NCI-H748 (cell line): ENCODE results near the gene TAF1A.
"Not testable (repeated sequence)": the region's sequence is repeated elsewhere in the genome, so short reads cannot be mapped to it uniquely, and the experiment has no call there.

Source experiments
- DNase-seq: peaks from one replicate; lab custom pipeline; 2025; ENCODE audit not compliant: unreplicated experiment; lab: John Stamatoyannopoulos, UW

Gene TAF1A

DNA sequence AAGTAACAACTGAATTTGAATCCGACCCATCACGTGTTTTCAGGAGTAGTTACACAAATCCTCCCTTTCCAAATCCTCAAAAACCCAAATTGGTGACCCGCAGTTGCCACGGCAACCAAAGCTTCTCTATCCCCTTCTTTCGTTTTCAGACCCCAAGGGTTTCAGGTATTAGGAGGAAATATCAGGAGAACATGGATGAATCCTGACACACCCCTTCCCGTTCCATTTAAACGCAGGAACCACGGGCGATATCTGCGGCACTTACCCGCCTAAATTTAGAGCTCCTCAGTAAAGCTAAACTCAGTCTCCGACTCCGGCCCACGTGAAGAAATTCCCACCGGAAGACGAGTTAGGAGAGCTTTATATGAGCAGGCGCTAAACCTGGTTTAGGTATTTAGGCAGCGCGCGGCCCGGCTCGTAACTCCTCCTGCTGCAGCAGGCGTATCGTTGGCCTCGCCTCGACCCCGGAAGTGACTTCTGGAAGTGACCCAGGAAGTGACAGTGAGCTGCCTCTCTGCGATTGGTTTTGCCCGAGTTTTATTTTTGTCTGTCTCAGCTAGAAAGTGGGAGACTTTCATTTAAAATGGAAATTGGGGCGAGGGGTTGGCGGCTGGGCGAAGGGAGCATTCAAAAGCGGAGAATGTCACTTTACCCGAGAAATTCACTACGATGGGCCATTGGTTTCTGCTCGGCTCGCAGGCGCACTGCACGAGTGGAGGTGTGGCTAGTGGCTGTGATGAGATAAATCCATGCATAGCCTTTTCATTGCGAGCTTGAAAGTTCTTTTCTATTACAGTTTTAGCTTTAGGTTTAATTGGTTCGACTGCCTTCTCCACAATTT is at the start of gene TAF1A:
Gene TAF1A, minus strand, starts transcription at position 472 of the 841 bp plus-strand sequence.
- peak; percentile 85 for DNase-seq

DNA sequence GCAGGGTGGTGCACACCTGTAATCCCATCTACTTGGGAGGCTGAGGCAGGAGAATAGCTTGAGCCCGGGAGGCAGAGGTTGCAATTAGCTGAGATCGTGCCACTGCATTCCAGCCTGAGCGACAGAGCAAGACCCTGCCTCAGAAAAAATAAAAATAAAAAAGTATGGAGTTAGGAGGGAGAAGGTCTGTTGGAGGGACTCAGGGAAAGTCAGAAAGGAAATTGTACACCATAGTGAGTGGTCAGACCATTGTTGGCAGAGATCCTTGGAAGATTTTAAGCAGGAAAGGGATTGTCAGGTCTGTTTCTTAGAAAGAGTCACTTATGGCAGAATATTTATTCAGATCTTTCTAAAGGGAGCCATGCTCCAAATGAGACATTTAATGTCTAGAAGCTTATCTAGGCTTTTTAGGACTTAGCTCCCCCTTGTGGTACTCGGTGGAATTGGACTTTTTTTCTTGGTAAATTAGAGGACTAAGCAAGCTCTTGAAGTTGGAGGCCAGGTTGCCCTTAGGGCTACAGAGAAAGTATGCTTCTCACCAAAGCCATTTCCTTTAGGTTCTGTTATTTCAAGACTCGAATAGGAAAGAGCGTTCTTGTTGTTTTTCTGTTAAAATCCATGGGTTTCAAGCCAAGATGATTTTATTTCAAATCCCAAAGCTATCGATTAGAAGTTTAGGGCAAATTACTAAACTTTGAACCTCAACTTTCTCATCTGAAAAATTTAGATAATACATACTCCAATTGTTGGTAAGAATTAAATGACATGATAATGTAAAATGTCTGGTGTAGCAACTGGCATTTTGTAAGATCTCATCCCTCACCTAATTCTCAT is 44.7 kb upstream of the TAF1A start:
- DNase-seq: peak; percentile 78

DNA sequence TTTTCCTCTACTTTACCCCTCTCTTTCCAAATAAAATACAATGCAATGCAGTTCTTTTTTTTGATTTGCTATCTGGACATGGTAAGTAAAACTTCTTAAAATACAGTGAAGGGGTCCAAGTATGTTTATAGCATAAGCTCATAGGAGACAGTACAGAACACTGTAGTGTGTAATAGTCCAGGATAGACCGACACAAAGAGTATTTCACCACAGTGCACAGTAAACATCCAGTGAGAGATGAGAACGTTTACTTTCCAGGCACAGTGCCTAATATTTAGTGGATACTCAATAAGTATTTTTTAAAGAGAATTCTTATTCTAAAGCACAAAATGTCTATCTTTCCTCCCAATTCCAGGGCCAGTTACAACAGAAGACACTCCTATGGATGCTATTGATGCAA is 43.0 kb upstream of the TAF1A start:
- no peak for DNase-seq

DNA sequence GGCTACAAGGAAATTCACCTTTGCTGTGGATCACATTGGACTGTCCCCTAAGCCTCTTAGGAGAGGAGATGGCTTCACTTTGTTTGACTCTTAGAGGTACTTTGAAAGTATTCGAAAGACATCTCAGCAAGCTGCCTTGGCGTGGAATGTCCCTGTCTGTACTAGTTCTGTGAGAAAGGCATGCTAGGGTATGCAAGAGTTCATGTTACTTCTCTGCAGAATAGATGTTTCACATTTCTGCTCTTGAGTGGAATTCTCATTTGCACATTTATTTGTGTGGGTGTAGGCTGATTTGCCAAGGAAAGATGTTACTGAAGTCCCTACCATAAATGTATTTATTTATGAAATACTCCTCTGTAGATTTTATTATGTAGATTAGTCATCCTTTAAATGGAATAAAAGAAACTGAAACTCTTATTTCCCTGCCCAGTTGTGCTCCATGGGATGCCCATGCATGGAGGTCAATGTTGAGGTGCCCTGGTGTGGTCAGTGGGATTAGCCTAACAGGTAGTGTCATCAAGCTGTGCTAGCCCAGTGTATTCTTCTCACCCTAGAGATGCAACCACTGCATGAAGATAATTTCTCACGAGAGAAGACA is 42.0 kb upstream of the TAF1A start:
- no peak for DNase-seq

DNA sequence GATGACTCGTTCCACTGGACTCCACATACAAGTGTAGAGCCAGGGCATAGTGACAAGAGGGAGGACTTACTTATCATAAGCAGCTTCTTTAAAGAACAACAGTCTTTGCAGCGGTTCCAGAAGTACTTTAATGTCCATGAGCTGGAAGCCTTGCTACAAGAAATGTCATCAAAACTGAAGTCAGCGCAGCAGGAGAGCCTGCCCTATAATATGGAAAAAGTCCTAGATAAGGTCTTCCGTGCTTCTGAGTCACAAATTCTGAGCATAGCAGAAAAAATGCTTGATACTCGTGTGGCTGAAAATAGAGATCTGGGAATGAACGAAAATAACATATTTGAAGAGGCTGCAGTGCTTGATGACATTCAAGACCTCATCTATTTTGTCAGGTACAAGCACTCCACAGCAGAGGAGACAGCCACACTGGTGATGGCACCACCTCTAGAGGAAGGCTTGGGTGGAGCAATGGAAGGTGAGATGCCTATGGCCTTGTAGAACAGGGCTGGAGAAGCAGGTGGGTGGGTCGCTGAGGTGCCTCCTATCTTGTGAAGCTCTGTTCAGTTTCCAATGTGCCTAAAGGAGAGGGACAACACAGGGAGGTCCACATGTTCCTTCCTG is 40.3 kb upstream of the TAF1A start:
- no peak for DNase-seq

DNA sequence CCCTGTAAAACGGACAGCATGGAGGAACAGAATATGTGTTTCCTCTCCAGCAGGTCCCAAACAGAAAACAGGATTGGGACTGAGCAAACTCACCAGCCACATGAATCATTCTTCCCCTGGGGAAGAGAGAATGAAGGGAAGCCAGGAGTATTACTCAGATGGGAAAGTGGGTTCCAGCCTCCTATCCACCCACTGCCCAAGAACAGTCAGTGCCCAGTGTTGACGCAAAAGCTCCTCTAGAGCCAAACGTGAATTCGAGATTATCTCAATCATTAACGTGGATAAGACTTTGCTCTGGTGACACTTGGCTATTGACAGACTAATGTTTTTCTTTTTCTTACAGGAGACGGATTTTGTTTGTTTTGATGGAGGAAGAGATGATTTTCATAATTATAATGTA is 37.5 kb upstream of the TAF1A start:
- DNase-seq: no peak

DNA sequence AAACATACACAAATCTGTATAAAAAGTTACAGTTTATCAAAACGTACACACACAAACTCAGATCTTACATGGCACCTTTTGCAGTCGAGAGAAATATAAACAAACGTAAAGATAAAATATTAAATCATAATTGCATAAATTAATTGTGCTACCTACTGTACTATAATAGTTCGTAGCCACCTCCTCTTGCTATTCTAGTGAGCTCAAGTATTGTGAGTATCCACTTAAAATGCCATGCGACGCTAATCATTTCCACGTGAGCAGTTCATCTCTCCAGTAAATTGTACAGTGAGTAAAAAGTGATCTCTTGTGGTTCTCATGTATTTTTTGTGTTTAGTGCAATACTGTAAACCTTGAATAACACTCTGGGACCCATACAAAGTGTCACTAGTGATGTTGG is 34.5 kb upstream of the TAF1A start:
- DNase-seq: no peak

DNA sequence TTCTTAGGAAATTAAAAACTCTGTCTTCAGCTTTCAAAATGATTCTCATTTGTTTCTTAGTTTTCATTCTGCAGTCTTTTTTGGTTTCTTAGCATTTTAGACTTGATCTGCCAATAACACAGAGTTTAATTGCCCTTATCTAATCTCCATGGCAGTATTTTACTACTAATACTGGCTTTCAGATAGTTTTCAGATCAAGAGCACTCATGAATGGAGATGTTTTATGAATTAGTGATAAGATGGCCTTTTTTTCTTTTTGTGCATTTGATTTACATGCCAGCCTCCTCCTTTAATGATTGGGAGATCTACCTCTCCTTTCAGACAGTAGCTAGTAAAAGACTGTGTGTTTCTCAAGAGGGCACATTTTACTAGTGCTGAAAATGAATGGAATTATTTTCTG is 33.7 kb upstream of the TAF1A start:
- DNase-seq: no peak

DNA sequence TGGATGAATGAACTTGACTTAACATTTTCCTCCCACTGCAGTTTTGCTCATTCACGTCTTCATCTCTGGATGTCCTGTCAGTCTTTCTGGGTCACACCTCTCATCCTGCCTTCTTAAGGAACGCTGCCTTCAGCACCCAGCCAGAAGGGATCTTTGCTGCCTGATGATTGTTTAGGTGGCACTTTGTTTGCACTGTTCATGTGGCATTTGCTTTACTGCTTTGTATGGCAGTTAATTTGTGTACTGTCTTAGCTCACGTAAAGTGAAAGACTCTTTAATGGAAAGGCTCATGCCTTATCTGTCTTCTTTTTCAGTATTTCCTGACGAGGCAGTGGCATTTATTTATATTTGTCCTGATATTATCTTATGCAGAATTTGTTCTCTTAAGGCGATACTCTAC is 33.0 kb upstream of the TAF1A start:
- DNase-seq: no peak

DNA sequence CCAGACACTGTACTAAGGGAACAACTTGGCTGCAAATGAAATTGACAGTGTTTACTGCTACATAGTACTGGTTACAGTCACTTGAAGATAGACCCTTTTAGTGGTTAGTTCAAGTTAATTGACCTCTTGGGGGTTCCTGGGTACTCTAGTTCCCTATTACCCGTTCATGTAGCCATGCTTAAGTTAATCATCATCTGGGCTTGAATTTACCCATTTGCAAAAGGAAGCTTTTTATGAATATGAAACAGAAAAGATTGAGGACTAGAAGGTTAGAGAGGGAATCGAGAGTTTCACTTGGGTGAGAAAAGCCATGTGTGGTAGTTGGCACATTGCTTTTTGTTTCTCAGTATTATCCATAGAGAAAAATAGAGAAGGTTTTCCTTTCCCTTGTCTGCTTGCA is 30.8 kb upstream of the TAF1A start:
- DNase-seq: no peak

DNA sequence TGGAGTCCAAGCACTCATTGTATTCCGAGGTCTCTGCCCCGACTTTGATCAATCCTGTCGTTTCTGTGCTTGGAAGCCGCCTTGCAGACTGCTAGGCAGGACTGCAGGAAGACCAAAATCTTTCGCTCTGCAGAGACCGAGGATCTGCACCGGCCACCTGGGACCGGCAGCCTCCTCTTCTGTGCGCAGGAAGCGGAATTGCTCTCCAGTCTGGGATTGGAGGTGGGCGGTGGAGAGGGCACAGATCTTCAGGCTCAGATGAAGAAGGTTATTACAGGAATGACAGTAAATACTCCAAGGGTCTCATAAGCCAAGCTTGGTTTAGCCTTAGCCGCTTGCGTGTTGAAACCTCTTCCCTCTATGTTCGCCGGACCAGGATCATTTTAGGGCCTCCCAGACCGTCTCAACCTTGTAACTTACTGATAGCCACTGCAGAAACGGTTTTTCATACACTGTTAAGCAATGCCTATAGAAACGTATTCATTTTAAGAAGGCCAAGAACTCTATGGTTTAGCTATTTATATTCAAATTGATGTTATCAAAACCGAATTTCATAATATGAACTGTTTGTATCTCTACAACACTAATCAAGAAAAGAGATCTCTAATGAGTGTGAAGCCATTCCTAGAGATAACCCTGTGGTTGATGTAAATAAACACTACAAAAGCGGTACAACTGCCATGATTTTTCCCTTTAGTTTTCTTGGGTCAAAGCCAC is 29.3 kb upstream of the TAF1A start:
- DNase-seq: peak; percentile 48

DNA sequence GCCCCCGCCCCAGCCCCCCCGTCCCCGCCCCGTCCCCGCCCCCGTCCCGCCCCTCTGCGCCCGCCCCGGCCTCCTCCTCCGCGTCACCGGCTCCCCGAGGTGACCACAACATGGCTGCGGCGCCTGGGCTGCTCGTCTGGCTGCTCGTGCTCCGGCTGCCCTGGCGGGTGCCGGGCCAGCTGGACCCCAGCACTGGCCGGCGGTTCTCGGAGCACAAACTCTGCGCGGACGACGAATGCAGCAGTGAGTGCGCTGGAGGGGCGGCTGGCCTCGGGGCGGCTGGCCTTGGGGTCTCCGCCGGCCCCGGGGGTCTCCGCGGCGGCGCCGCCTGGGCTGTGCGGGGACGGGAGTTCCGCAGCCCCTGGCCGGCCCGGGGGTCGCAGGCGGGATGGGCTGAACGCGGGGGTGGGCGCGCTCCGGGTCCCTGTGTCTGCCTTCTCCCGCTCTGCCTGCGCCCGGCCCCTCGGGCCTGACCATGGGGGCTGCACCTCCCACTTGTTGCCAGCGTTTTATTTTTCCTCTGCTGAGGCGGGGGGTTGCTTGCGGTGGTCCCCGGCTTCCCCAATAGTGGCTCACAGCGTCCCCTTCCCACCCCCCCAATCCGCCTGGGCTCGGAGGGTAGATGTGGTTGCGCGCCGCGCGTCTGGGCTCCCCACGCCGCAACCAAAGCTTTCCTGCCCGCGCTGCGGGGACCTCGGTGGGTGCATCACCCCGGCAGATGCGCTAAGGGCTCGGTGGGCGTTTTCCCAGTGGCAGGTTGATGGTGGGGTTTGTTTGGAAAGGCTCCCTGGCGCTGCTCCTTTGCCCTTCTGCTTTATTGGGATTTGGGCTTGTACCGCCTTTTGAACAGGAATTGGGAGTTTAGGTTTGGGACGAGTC is 28.5 kb upstream of the TAF1A start, which contains the start of gene MIA3:
Gene MIA3, plus strand, starts transcription at position 97 of the 879 bp plus-strand sequence. Its CDS starts 14 bp downstream, at position 111.
- DNase-seq: peak; percentile 78

DNA sequence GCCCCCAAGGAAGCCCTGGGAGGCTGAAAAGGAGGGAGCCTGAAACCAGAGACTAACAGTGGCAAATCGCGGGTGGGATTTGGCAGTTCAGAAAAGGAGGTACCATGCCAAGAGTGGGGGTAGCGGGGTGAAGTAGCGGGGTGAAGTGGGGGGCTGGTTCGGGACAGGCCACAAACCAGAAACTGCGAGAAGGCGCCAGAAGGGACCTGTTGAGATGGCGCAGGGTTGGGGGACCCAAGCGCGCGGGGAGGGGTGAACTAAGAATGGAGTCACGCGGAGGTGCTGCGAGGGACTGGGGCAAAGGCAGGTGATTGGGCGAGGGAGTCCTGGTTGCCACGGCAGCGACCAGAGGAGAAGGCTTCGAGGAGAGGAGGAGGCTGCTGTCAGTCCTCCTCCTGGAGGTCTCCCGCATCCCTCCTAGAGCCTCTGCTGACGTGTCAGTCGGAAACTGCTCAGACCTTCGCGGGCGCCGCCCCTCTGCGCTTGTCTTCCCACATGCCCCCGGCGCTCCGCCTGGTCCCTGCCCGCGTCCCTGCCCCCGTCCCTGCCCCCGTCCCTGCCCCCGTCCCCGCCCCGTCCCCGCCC is 27.7 kb upstream of the TAF1A start:
- peak; percentile 97 for DNase-seq

DNA sequence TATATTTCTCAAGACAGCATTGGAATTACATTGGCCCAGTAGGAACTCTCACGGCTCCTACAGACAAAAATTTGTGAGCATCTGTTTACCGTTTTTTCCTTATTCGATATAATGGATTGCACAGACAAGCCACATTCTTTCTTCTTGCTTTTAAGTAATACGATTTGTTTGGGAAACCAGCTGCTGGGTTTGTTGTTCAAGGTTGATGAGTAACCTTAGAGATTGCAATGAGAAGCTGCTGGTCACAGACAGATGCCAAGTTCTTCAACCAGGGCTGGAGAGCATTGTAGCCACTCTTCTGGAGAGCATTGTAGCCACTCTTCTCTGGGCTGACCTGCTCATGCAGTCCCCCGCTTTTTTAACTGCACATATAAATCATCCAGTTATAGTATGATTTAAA is 26.8 kb upstream of the TAF1A start:
- no peak for DNase-seq

DNA sequence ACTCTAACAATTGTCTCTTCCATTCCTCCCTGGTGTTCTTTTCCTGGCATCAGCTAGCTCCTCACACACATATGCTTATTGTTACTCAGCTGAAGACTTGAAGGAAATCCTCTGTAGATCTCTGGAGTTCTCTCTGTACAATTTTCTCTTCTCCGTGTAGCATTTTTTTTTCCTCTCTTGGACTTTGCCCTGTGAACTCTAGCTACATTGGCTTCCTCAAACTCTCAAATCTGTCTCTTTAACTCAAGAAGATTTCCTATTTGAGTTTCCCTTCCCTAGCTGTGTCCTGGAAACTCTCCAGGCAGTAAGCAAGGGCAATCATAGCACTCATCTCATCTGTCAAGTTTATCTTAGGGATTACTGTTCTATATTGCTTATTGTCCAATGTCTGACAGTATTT is 23.9 kb upstream of the TAF1A start:
- DNase-seq: no peak

DNA sequence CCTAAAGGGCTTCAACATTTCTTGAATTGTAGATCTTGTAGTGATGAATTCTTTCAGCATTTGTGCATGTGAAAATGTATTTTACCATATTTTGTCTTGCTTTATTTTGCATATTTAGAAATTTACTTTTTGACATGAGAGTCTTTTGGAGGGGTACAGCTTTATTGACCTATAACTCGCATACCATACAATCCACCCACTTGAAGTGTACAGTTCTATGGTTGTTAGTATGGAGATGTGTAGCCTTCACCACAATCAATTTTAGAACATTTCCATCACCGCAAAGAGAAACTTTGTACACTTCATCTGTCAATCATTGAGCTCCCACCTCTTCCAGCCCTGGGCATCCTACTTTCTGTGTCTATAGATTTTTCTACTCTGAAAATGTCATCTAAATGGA is 21.0 kb upstream of the TAF1A start:
- no peak for DNase-seq

DNA sequence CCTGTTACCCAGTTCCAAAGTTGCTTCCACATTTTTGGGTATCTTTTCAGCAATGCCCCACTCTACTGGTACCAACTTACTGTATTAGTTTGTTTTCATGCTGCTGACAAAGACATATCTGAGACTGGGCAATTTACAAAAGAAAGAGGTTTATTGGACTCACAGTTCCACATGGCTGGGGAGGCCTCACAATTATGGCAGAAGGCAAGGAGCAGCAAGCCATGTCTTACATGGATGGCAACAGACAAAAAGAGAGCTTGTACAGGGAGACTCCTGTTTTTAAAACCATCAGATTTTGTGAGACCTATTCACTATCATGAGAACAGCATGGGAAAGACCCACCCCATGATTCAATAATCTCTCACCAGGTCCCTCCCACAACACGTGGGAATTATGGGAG is 19.4 kb upstream of the TAF1A start:
- not testable (repeated sequence) for DNase-seq

DNA sequence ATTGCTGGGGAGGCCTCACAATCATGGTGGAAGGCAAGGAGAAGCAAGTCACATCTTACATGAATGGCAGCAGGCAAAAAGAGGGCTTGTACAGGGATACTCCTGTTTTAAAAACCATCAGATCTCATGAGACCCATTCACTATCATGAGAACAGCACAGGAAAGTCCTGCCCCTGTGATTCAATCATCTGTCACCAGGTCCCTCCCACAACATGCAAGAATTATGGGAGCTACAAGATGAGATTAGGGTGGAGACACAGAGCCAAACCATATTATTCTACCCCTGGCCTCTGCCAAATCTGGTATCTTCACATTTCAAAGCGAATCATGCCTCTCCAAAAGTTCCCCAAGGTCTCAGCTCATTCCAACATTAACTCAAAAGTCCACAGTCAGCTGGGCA is 17.0 kb upstream of the TAF1A start:
- no peak for DNase-seq

DNA sequence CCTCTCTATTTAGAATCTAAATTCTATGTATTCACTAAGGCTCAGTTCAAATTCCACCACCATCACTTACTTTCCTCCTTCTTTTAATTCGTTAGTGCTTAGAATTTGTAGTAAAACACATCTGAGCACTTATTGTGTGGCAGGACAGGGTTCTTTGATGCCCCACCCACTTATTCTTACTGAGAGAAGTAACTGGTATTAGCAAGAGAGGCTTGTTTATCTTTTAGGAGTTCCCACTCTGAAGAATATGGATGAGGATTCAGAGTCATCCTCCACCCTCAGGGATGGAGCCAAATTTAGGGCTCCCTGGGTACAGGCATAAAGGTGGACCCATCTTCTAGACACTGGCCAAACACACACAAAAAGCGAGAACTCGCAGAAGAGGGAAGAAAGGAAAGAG is 11.5 kb upstream of the TAF1A start:
- DNase-seq: no peak
